Heart right ventricle (tissue), 16 donors: Measurements from ENCODE around the gene VIPR1. TPM values are rescaled to one million over a fixed set of nuclear protein-coding genes. Genes with fewer than 3 reads are reported as not detected.

ENCODE experiments used
- ATAC-seq, 8 donors: fragments of 200-7000 bp; cut with Tn5 transposase; one replicate each; pipeline ENCODE4 v1.9.1; 2020; ENCODE audit warnings: mild to moderate bottlenecking in 8 of 8, moderate library complexity in 8 of 8, moderate number of reproducible peaks in 1 of 8
- DNase-seq, 2 donors: peaks; one replicate each; pipeline ENCODE4 v3.0.0-alpha.2; 2020
- H3K27ac ChIP-seq, 10 donors: fragments of 200-600 bp; sonication (generic) in 2 of 10; one replicate each; pipeline versions ENCODE4 v1.5.0 to v1.8.0; 2020 to 2022; ENCODE audit warnings: mild to moderate bottlenecking in 3 of 10
- H3K27me3 ChIP-seq, 7 donors: fragments of 200-600 bp; one replicate each; pipeline ENCODE4 v1.8.0; 2021 to 2022; ENCODE audit warnings: mild to moderate bottlenecking in 2 of 7
- H3K36me3 ChIP-seq, 9 donors: fragments of 200-600 bp; sonication (generic) in 1 of 9; one replicate each; pipeline versions ENCODE4 v1.5.0 to v1.8.0; 2020 to 2022; ENCODE audit warnings: mild to moderate bottlenecking in 2 of 9
- H3K4me1 ChIP-seq, 9 donors: fragments of 200-600 bp; sonication (generic) in 1 of 9; one replicate each; pipeline versions ENCODE4 v1.5.0 to v1.8.0; 2020 to 2022; ENCODE audit warnings: mild to moderate bottlenecking in 4 of 9
- H3K4me3 ChIP-seq, 10 donors: fragments of 200-600 bp; sonication (generic) in 2 of 10; one replicate each; pipeline versions ENCODE4 v1.5.0 to v1.8.0; 2020 to 2022; ENCODE audit warnings: mild to moderate bottlenecking in 7 of 10, moderate library complexity in 2 of 10
- H3K9me3 ChIP-seq, 11 donors: fragments of 200-600 bp in 10 of 11; sonication (generic) in 2 of 11; one replicate each; pipeline versions ENCODE4 v1.5.0 to v1.8.0; 2013 to 2022; ENCODE audit warnings: mild to moderate bottlenecking in 2 of 11, control low read depth in 1 of 11, moderate library complexity in 1 of 11
- CTCF ChIP-seq, 9 donors: fragments of 200-600 bp; sonication (generic) in 2 of 9; IDR thresholded peaks; one replicate each; pipeline versions ENCODE4 v1.5.0 to v1.8.0; 2021 to 2022; ENCODE audit warnings: antibody characterized with exemption in 9 of 9, mild to moderate bottlenecking in 5 of 9, moderate library complexity in 1 of 9
- WGBS, 2 donors: extraction: QIAGEN DNeasy Blood & Tissue Kit; methylation state at CpG; one replicate each; pipeline ENCODE4 v1.1.7; 2013; ENCODE audit warnings: inconsistent platforms in 1 of 2; 5-methylcytosine and 5-hydroxymethylcytosine counted together
- intact Hi-C, 10 donors: fragments of 100-400 bp; cut with DNase I; formaldehyde crosslinking; loops; one replicate each; pipeline versions ENCODE4 v1.11.1 to v1.14.2; 2022
- polyA plus RNA-seq, 2 donors: library from polyadenylated mRNA; stranded (reverse); fragments of 200-250 nt; gene quantifications; one replicate each; pipeline ENCODE4 v1.2.3, GENCODE V29; 2013
- total RNA-seq, 10 donors: library from RNA; stranded (reverse); fragmentation: NEBNext Ultra II Directional in 3 of 10; extraction: Animal tissue kit (Norgen Biotek cat#: 25700) in 3 of 10; gene quantifications; one replicate each; pipeline versions ENCODE4 v1.2.1 to v1.2.4, GENCODE V29; 2021 to 2023
- donor health status: Arrhythmogenic right ventricular cardiomyopathy.
- donor health status: ischemic (EF 13 %, LVEDD 7.1; RV severe dilation, severe dysfunction).
- donor health status: healthy with polysubstance abuse.
- donor health status: DM: no; HTN: yes; CAD: no.
- donor health status: DM: no; HTN: no; CAD: no.
- donor health status: ischemic (EF 25% LVEDD 6.9; RV normal size, moderate dysfunction).
- donor health status: ischemic (EF 25% LVEDD 5.7; RV mildly dilated, moderate dysfunction).
- donor health status: healthy.
- donor health status: DM: yes; HTN: yes; CAD: no.
- donor health status: Ischemic cardiomyopathy.
- donor health status: ischemic (EF 35%, LVEDD 5.7; RV mildly dilated, moderate dysfunction).
- donor health status: nonischemic (EF 11% LVEDD 7.7; RV severe dilation, severe dysfunction).
- donor health status: DM: yes; HTN: yes; CAD: no.
- donor health status: PGD.
- donor health status: ischemic (EF 29% LVEDD 5.4; RV normal size, mild dysfunction).
- donor health status: nonischemic (EF 23%, LVEDD 6.1; RV moderate dilation, normal function).

VIPR1 gene
- total and polyA plus RNA-seq, 12 donors: 0.76 to 8.3 (median 1.9) TPM

GRCh38 chr3:42511201-42511600 is 8.8 kb downstream of the VIPR1 start:
- Histone ChIP-seq H3K4me1 (peaks cover 5 to 43% (median 34%) of the 10 kb centered on the region in 9 donors), H3K9me3 (no peaks in the 10 kb centered on the region), H3K27ac (peak overlapping the region in 1 of 10 donors; percentile 40), H3K27me3 (no peaks in the 10 kb centered on the region), H3K36me3 (no peaks in the 10 kb centered on the region), H3K4me3 (no peak overlapping the region)
- intact Hi-C loops: no loop called here
- 45 to 63% methylated on average over 1 of the region's 1 CpG for WGBS, 2 donors
- no peak for ATAC-seq
- no peak for DNase-seq
- no peak for TF ChIP-seq CTCF (IDR thresholded peaks at IDR 0.05)

GRCh38 chr3:42511736-42512135 is 9.3 kb downstream of the VIPR1 start:
- H3K4me1 ChIP-seq: peaks cover 5 to 47% (median 34%) of the 10 kb centered on the region in 9 donors
- no peaks in the 10 kb centered on the region for H3K9me3 ChIP-seq
- DNase-seq (no peak), ATAC-seq (no peak)
- no peaks in the 10 kb centered on the region for H3K36me3 ChIP-seq
- H3K27me3 ChIP-seq: no peaks in the 10 kb centered on the region
- intact Hi-C loops: no loop called here
- H3K4me3 ChIP-seq: no peak overlapping the region
- H3K27ac ChIP-seq: no peak overlapping the region
- no peak for TF ChIP-seq CTCF (IDR thresholded peaks at IDR 0.05)
- 81 to 85% methylated on average over 2 of the region's 2 CpGs for WGBS, 2 donors

GRCh38 chr3:42513121-42513520 is 10.7 kb downstream of the VIPR1 start:
- TF ChIP-seq CTCF (IDR thresholded peaks at IDR 0.05): no peak
- Histone ChIP-seq H3K4me1 (peaks cover 5 to 40% (median 29%) of the 10 kb centered on the region in 9 donors), H3K27ac (no peak overlapping the region), H3K9me3 (no peaks in the 10 kb centered on the region), H3K27me3 (no peaks in the 10 kb centered on the region), H3K4me3 (no peak overlapping the region), H3K36me3 (no peaks in the 10 kb centered on the region)
- no peak for DNase-seq
- intact Hi-C loops: no loop called here
- no peak for ATAC-seq
- WGBS, 2 donors: 76 to 79% methylated on average over 3 of the region's 3 CpGs

- DNase-seq (no peak), ATAC-seq (no peak)
- Histone ChIP-seq H3K36me3 (no peaks in the 10 kb centered on the region), H3K4me1 (peaks cover 5 to 40% (median 29%) of the 10 kb centered on the region in 9 donors), H3K9me3 (no peaks in the 10 kb centered on the region), H3K4me3 (no peak overlapping the region), H3K27ac (no peak overlapping the region), H3K27me3 (no peaks in the 10 kb centered on the region)
- no peak for TF ChIP-seq CTCF (IDR thresholded peaks at IDR 0.05)
- intact Hi-C loops: no loop called here
- WGBS, 2 donors: 91 to 94% methylated on average over 6 of the region's 6 CpGs
Measured at GRCh38 chr3:42513521-42513920, 11.1 kb downstream of the VIPR1 start.
